ENCODE measurements around the gene PLCB2.

GRCh38 chr15:40306371-40306770 is 1.4 kb downstream of the PLCB2 start:
- TF ChIP-seq CTCF (IDR thresholded peaks at IDR 0.05; ENCODE audit: extremely low read depth in 1 of 2, insufficient read depth in 1 of 2, low read depth in 1 of 2, low read length in 2 of 2) (no peak), POLR2A (IDR thresholded peaks at IDR 0.05; ENCODE audit: low read depth, low read length) (no peak), POLR2AphosphoS5 (IDR thresholded peaks at IDR 0.05; ENCODE audit: insufficient read depth, low read depth, low read length) (no peak), MAX (IDR thresholded peaks at IDR 0.05; ENCODE audit: insufficient read depth, insufficient read length) (no peak), EZH2 (IDR thresholded peaks at IDR 0.05; ENCODE audit: borderline replicate concordance, low read depth, low read length, severe bottlenecking) (no peak), MYC (IDR thresholded peaks at IDR 0.05; ENCODE audit: low read depth, low read length) (no peak), GATA2 (IDR thresholded peaks at IDR 0.05; ENCODE audit: insufficient read depth, insufficient read length, low read depth, low read length) (no peak), FOS (IDR thresholded peaks at IDR 0.05; ENCODE audit: borderline replicate concordance, insufficient read depth, low read length) (no peak), JUN (IDR thresholded peaks at IDR 0.05; ENCODE audit: borderline replicate concordance, insufficient read depth, insufficient read length, low read depth) (no peak)

All from endothelial cell of umbilical vein (primary cell).